CD4-positive, alpha-beta T cell treated with Interleukin-17A for 1 hour (primary cell): ENCODE measurements around the gene LRRC8C.
"Not testable (repeated sequence)": the region's sequence is repeated elsewhere in the genome, so short reads cannot be mapped to it uniquely, and the experiment has no call there.

Source experiments
- DNase-seq: peaks from one replicate; pipeline ENCODE4 v3.0.0-alpha.2; 2020

Gene LRRC8C

GRCh38 chr1:89632657-89633247, at the start of gene LRRC8C:
Gene LRRC8C, plus strand, starts transcription at chr1:89633120. Its CDS starts 53,354 bp downstream, at chr1:89686474.
- DNase-seq = peak; percentile 88

- no peak for DNase-seq
Measured at GRCh38 chr1:89584211-89584610, 48.7 kb upstream of the LRRC8C start.

DNA sequence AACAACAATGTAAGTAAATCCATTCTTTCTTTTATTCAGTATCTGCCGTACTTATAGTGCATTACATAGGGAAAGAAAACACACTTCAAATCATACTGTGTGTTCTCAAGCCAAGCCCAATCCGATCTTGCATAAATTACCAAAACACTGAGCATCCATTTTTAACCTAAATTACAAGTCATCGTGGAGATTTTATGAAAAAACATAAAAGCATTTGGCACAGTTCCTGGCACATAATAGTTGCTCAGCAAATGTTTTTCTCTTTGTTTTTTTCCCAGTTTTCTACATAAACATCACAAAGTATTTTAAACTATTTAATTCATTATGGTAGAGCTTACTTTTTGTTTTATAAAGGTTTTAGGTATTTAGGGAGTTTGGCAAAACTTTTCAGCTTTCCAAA, 48.1 kb upstream of the LRRC8C start:
- DNase-seq = no peak

DNA sequence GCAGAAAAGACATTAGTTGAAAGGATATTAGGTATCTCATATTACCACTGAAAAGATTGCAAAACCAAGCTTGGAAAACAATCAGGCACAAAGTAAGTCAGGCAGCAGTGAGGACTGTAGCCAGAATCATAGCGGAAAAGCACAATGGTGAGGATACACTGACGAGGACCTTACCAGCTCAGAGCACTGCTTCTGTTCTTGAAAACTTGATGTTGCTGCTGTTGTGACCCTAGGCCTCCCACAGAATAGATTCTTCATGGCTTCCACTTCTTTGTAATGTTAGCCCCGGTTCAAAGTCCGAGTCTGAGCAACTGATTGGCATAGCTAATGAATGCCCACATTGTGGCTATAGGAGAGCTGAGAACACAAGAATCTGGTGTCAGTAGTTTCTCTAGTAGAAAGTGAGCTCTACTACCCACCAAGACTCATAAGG, 45.2 kb upstream of the LRRC8C start:
- DNase-seq = no peak

DNA sequence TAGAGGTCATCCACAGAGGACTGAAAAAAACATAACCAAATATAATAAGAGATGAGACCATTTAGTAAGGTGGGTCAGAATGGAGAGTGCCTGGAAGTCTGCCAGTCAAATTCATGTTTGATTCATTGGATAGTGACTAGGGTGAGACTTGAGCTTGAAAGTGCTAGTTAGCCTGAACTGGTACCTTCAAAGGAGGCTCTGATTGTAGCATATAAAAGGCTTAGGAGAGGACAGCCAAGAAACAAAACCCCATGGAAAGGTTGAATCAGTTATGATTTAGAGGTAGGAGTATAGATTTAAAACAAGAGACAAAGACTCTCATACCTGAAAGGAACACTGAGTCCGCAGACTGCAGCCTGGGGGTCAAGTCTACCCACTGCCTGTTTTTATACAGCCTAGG, 44.4 kb upstream of the LRRC8C start:
- DNase-seq = no peak

- no peak for DNase-seq
Measured at GRCh38 chr1:89589515-89589914, 43.4 kb upstream of the LRRC8C start.

- no peak for DNase-seq
Measured at GRCh38 chr1:89590341-89591080, 42.4 kb upstream of the LRRC8C start.

DNA sequence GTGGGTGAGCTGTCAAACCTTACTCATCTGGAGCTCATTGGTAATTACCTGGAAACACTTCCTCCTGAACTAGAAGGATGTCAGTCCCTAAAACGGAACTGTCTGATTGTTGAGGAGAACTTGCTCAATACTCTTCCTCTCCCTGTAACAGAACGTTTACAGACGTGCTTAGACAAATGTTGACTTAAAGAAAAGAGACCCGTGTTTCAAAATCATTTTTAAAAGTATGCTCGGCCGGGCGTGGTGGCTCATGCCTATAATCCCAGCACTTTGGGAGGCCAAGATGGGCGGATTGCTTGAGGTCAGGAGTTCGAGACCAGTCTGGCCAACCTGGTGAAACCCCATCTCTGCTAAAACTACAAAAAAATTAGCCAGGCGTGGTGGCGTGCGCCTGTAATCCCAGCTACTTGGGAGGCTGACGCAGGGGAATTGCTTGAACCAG, 40.0 kb upstream of the LRRC8C start:
- DNase-seq = not testable (repeated sequence)

DNA sequence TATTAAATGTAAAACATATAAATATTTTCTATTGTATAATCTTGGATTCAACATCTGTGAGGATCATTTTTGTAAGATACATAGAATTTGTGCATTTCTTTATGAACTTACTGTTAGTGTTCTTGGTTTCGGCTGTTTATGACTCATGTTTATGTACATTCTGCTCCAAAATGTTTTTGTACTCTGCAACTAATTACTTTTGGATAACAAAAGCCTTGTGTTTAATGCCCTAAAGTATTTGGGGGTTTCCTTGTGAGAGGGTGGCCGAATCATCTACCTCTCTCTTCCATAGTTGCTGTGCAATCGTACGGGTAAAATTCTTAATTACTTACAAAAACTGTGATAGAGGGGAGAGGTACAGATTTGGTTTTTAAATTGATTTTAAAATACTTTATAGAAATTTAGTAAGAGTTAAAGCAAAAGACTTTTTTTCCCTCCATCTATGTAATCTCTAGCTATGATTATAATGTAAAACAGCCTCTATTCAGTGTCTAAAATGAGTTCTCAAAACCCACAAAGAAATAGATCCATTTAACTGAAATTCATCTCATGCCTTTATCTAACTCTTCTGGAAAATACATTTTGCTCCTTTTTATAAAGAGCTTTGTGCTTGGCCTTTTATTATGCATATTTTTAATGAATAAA, 38.7 kb upstream of the LRRC8C start:
- DNase-seq = no peak

DNA sequence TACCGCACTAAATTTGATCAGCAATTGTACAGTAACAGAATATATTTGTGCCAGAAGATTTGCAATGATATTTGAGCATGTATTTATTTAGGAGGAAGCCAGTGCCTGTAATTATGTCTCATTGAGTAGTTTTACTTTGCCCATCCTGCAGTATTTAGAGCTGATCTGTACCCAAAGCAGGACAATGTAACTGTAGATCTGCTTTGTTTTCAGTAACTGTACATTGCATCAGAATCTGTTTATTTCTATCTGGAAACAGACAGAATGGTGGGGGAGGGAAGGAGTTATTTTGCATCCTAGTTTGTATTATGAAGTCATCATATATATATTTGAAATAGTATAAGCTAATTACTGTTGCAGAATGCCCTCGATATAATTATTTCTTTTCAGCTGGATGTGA, 36.2 kb upstream of the LRRC8C start:
- DNase-seq = no peak

GRCh38 chr1:89598450-89599331, 34.2 kb upstream of the LRRC8C start:
- peak; percentile 69 for DNase-seq

GRCh38 chr1:89599332-89599630, 33.6 kb upstream of the LRRC8C start:
- no peak for DNase-seq

GRCh38 chr1:89600451-89601224, 32.3 kb upstream of the LRRC8C start:
- no peak for DNase-seq

- DNase-seq = no peak
Measured at GRCh38 chr1:89602871-89603404, 30.0 kb upstream of the LRRC8C start.

GRCh38 chr1:89603651-89604413, 29.1 kb upstream of the LRRC8C start:
- no peak for DNase-seq

DNA sequence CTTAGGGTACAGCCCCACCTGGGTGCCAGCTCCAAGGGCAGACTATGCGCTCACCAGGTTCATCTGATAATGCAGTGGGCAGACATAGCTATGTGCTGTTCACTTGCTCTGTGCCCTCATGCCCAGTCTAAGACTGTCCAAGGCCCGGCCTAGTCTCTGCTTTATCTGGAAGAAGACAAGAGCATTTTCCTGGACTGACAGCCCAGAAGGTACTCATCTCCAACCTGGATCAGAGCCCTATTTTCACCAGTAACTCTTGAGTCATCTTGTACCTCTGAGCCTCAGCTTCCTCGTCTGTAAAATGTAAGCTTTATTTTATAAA, 28.5 kb upstream of the LRRC8C start:
- no peak for DNase-seq

DNA sequence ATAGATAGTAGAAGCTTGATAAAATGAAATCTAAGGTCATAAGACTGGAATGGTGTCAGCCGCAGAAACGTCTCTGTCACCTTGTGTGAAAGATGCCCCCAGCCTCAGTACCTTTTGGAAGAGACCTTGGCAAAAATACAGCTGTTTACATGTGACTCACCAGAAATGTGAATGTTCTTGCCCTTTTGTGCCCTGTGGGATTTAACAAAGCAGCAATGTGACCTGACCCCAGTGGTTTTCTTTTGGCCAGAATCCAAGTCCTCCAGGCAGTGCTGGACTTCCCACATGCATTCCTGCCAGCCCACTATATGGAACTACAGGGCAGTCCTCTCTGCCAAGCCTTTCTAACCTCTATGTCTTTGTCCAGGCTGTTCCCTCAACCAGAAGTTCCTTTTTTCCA, 27.2 kb upstream of the LRRC8C start:
- DNase-seq = no peak

DNA sequence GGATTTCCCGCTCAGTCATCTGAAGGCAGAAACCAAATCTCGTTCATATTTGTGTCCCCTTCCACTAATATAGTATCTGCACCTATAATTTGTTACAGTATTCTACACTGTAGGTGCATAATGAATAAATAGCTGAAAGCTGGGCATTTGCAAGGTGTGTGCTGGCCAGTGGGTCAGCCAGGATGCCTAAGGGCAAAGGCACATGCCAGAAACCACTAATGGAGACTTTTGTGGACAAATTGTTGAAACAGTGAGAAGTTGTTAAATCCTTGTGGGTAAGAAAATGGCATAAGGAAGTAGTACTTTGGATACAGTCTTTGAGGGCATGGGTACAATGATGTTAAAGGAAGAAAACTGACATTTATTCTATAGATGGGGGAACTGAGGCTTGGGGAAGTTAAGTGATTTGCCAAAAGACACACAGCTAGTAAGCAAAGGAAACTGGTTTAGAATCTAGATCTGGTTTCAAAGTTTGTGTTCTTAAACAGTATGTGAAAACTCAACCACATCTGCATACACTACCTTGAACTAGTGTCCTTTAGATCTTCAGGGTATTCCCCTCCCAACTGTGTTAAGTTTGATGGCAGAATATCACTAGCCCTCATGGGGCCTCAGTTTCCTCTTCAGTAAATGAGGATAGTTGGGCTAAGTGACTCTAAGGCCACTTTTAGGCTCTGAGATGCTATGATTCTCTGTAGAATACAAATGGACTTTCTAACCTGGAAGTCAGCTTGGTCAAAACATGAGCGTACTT, 26.5 kb upstream of the LRRC8C start:
- DNase-seq = peak; percentile 62

- DNase-seq = peak; percentile 80
Measured at GRCh38 chr1:89607156-89607555, 25.8 kb upstream of the LRRC8C start.

- no peak for DNase-seq
Measured at GRCh38 chr1:89607586-89608318, 25.2 kb upstream of the LRRC8C start.
